BLaER1 treated with 17β-estradiol and CSF1 and Interleukin-3, amounts not matched to agents 10 nM and 100 nM (cell line): Measurements from ENCODE around the gene BTG3.

Experiments used
- H3K27ac ChIP-seq, 11 experiments: shearing (Covaris generic); formaldehyde crosslinking; 2 replicates each; pipeline ENCODE4 v1.8.1; 2022
- H3K27me3 ChIP-seq, 11 experiments: shearing (Covaris generic); formaldehyde crosslinking; 2 replicates each; pipeline ENCODE4 v1.8.1; 2022
- H3K36me3 ChIP-seq, 11 experiments: shearing (Covaris generic); formaldehyde crosslinking; 2 replicates each; pipeline ENCODE4 v1.8.1; 2022
- H3K4me1 ChIP-seq, 10 experiments: shearing (Covaris generic); formaldehyde crosslinking; 2 replicates each; pipeline ENCODE4 v1.8.1; 2022
- H3K4me2 ChIP-seq, 11 experiments: shearing (Covaris generic); formaldehyde crosslinking; 2 replicates each; pipeline ENCODE4 v1.8.1; 2022
- H3K4me3 ChIP-seq, 10 experiments: shearing (Covaris generic); formaldehyde crosslinking; 2 replicates each; pipeline ENCODE4 v1.8.1; 2022
- H3K9ac ChIP-seq, 11 experiments: shearing (Covaris generic); formaldehyde crosslinking; 2 replicates each; pipeline ENCODE4 v1.8.1; 2022
- H3K9me3 ChIP-seq, 11 experiments: shearing (Covaris generic); formaldehyde crosslinking; replicated peaks in 1 of 11; 2 replicates each; pipeline ENCODE4 v1.8.1; 2022
- H4K20me1 ChIP-seq, 11 experiments: shearing (Covaris generic); formaldehyde crosslinking; 2 replicates each; pipeline ENCODE4 v1.8.1; 2022
- Cebpa-rat ChIP-seq, 11 experiments: shearing (Covaris generic); IDR thresholded peaks; 2 replicates each; pipeline ENCODE4 v1.8.1; 2022

Gene BTG3

DNA sequence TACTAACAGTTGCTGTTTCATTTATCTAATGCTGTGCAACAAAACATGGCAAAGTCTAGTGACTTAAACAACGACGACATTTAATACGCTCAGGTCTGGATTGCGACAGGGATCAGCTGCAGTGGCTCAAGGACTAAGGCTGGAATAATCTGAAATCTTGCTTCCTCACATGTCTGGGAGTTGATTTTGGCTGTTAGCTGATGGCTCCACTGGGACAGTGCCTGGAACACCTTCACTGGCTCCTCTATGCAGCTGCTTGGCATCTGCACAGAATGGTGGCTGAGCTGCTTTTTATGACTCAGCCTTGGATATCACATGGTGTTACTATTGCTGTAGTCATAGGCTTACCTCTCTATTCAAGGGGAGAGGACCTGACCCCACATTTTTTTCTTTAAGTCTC lies 24.0 kb upstream of the BTG3 start:
- Histone ChIP-seq H4K20me1 (no peaks in the 10 kb centered on the region), H3K4me1 (peaks cover 0 to 2% (median 0%) of the 10 kb centered on the region in 10 experiments; a peak in 4 of 20 replicates), H3K4me2 (no peak overlapping the region), H3K9ac (no peak overlapping the region), H3K27me3 (no peaks in the 10 kb centered on the region), H3K9me3 (peaks cover 0 to 11% (median 7%) of the 10 kb centered on the region in 11 experiments; a peak in 8 of 22 replicates), H3K4me3 (no peak overlapping the region), H3K36me3 (no peaks in the 10 kb centered on the region), H3K27ac (no peak overlapping the region)
- no peak for TF ChIP-seq Cebpa-rat (IDR thresholded peaks at IDR 0.05)

GRCh38 chr21:17631195-17631594 lies 18.5 kb upstream of the BTG3 start:
- Histone ChIP-seq H3K27me3 (no peaks in the 10 kb centered on the region), H3K27ac (no peak overlapping the region), H3K9me3 (peaks cover 0 to 23% (median 0%) of the 10 kb centered on the region in 11 experiments; a peak in 7 of 22 replicates), H3K9ac (no peak overlapping the region), H4K20me1 (no peaks in the 10 kb centered on the region), H3K36me3 (no peaks in the 10 kb centered on the region), H3K4me3 (no peak overlapping the region), H3K4me1 (peaks cover 0 to 14% (median 6%) of the 10 kb centered on the region in 10 experiments; a peak in 8 of 20 replicates), H3K4me2 (peak overlapping the region in 2 of 11 experiments; percentile 5 to 23; a peak in 4 of 22 replicates)
- TF ChIP-seq Cebpa-rat (IDR thresholded peaks at IDR 0.05) = no peak

DNA sequence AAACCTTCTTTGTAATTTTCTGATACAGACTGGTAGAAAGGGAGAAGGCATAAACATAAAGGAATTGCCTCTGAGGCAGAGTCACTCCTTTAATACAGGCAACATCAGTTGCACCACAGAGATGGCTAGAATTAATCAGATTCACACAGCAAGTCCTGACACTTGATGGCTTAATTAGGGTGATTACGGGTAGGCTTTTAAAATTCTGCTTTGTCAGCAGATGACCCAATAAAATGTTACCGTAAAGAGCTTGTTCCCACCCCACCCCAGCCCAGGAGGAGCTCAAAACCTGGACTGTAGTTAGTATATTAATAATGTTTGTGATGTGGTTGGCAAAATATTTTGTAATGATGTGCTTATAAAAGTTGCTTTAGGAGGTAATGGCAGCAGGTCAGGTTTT lies 9.3 kb upstream of the BTG3 start:
- Histone ChIP-seq H3K27ac (no peak overlapping the region), H3K4me2 (no peak overlapping the region), H3K27me3 (no peaks in the 10 kb centered on the region), H3K9me3 (0 out of 22 replicates have a peak, but pooled peaks cover 0 to 4% (median 0%) of the 10 kb centered on the region in 11 experiments), H3K4me1 (no peaks in the 10 kb centered on the region), H3K9ac (no peak overlapping the region), H4K20me1 (no peaks in the 10 kb centered on the region), H3K36me3 (no peaks in the 10 kb centered on the region), H3K4me3 (no peak overlapping the region)
- no peak for TF ChIP-seq Cebpa-rat (IDR thresholded peaks at IDR 0.05)

DNA sequence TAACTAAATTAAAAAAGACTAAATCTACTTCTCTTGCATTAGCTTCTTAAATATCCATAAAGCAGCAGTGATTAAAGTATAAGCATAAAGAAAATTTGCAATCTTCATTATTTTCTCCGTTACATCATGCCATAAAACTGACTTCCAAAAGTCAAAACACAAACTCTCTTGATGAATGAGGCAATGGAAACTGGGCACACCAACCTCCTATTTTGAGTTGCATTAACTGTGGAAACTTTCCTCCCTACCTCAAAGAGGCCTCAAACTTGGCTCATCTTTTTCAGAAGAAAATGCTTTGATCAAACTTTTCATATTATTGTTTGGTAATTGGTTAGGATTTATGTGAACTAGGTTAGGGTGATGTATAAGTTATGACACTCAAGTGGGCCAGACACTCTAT lies 4.1 kb upstream of the BTG3 start:
- H3K4me1 ChIP-seq = peaks cover 0 to 5% (median 0%) of the 10 kb centered on the region in 10 experiments; a peak in 2 of 20 replicates
- no peak overlapping the region for H3K4me3 ChIP-seq
- no peak overlapping the region for H3K27ac ChIP-seq
- H4K20me1 ChIP-seq = no peaks in the 10 kb centered on the region
- H3K4me2 ChIP-seq = no peak overlapping the region
- no peaks in the 10 kb centered on the region for H3K36me3 ChIP-seq
- no peak for TF ChIP-seq Cebpa-rat (IDR thresholded peaks at IDR 0.05)
- no peak overlapping the region for H3K9ac ChIP-seq
- H3K9me3 ChIP-seq = 0 out of 22 replicates have a peak, but pooled peaks cover 0 to 4% (median 0%) of the 10 kb centered on the region in 11 experiments
- H3K27me3 ChIP-seq = no peaks in the 10 kb centered on the region

DNA sequence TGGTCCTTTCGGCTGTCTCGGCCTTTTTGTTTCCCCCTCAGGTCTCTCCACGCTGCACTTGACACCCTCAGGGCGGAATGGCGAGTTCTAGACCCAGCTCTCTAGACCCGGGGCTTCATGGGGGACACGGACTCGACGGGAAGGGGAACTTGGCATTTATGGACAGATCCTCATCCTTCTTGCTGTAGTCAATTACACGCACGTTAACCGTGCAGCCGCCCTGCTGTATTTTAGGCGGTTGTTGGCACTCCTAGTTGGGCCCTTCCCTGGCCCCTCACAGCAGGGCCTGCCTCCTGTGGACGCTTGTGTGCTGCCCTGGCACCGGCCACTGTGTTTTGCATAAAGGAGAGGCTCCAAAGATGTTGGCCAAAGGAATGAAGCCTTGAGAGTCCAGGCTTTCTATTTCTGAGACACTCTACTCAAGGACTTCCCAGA lies 558 bp upstream of the BTG3 start:
- H3K36me3 ChIP-seq = peaks cover 0 to 24% (median 14%) of the 10 kb centered on the region in 11 experiments; a peak in 17 of 22 replicates
- peak overlapping the region in 9 of 11 experiments; percentile 83 to 95 (median 93); a peak in 19 of 22 replicates for H3K27ac ChIP-seq
- H3K9ac ChIP-seq = peak overlapping the region; percentile 85 to 96 (median 93); a peak in 21 of 22 replicates
- no peaks in the 10 kb centered on the region for H3K27me3 ChIP-seq
- peaks cover 0 to 6% (median 0%) of the 10 kb centered on the region in 11 experiments; a peak in 1 of 22 replicates for H3K9me3 ChIP-seq
- peaks cover 10 to 15% (median 12%) of the 10 kb centered on the region in 10 experiments for H3K4me1 ChIP-seq
- H4K20me1 ChIP-seq = peaks cover 0 to 31% (median 24%) of the 10 kb centered on the region in 11 experiments; a peak in 15 of 22 replicates
- H3K4me2 ChIP-seq = peak overlapping the region; percentile 73 to 91 (median 82); a peak in 21 of 22 replicates
- no peak for TF ChIP-seq Cebpa-rat (IDR thresholded peaks at IDR 0.05)
- H3K4me3 ChIP-seq = peak overlapping the region; percentile 79 to 99 (median 94)

DNA sequence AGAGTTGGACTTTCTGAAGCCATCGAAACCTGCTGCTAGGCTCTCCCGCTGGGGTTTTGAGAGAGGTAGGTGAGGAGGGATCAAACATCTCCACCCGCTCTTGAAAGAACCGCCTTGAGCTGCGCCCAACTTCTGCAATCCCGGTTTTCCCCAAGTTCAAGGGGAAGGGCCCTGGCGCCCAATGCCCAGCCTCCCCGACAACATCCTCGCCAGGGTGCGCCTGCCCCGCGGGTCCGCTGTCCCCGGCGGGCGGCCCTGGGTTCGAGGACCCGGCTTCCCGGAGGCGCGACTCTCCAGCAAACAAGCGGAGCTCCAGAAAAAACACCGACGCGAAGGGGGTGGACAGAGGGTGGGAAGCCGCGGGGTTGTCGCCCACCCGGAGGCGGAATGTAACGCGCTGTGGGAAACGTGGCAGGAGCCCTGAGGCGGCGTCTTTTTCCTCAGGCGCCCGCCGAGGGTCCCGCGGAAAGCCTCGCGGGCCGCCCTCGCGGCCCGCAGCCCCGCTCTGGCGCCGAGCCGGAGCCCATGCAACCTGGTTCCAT lies 607 bp downstream of the BTG3 start:
- peak overlapping the region; percentile 85 to 96 (median 93) for H3K9ac ChIP-seq
- no peaks in the 10 kb centered on the region for H3K27me3 ChIP-seq
- H3K27ac ChIP-seq = peak overlapping the region; percentile 70 to 95 (median 93)
- peak overlapping the region; percentile 79 to 99 (median 94) for H3K4me3 ChIP-seq
- no peak for TF ChIP-seq Cebpa-rat (IDR thresholded peaks at IDR 0.05)
- peak overlapping the region; percentile 73 to 91 (median 82) for H3K4me2 ChIP-seq
- H3K36me3 ChIP-seq = peaks cover 0 to 35% (median 25%) of the 10 kb centered on the region in 11 experiments; a peak in 20 of 22 replicates
- H3K9me3 ChIP-seq = peaks cover 0 to 6% (median 0%) of the 10 kb centered on the region in 11 experiments; a peak in 1 of 22 replicates
- H4K20me1 ChIP-seq = peaks cover 0 to 42% (median 34%) of the 10 kb centered on the region in 11 experiments; a peak in 15 of 22 replicates
- peaks cover 10 to 21% (median 13%) of the 10 kb centered on the region in 10 experiments for H3K4me1 ChIP-seq

DNA sequence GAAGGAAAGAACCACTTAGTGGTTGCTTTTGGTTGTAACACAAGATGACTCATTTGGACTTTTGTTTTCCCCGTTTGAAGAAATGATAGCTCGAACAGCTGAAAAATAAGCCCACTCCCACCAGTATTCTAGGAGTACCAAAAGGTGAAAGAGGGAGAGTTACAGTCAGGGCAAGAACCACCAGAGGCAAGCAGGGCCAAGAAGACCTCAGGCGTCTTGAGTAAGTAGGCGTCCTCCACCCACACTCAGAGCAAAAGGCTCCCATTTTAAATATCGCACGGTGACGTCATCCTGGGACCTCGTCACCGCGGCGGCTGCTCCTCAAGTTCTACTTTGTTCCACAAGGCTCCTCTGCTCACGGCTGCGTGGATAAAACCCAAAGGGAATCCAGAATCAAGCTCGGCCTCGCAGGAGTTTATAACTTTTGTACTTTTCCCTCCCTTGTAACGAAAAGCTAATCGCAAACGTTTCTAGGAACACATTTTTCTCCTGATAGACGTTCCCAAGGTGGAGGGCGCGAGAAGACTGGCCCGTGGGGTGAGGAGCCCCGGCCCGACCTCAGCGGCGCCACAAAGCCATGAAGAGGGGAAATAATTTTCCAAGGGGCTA lies 1.2 kb downstream of the BTG3 start:
- Histone ChIP-seq H3K27me3 (no peaks in the 10 kb centered on the region), H3K4me3 (peak overlapping the region; percentile 79 to 99 (median 94)), H3K27ac (peak overlapping the region; percentile 70 to 95 (median 93)), H3K9me3 (peaks cover 0 to 6% (median 0%) of the 10 kb centered on the region in 11 experiments; a peak in 1 of 22 replicates), H3K9ac (peak overlapping the region; percentile 85 to 96 (median 93)), H3K36me3 (peaks cover 0 to 41% (median 30%) of the 10 kb centered on the region in 11 experiments; a peak in 20 of 22 replicates), H3K4me1 (peaks cover 10 to 21% (median 13%) of the 10 kb centered on the region in 10 experiments), H3K4me2 (peak overlapping the region; percentile 73 to 91 (median 82)), H4K20me1 (peaks cover 0 to 46% (median 34%) of the 10 kb centered on the region in 11 experiments; a peak in 15 of 22 replicates)
- TF ChIP-seq Cebpa-rat (IDR thresholded peaks at IDR 0.05) = no peak

DNA sequence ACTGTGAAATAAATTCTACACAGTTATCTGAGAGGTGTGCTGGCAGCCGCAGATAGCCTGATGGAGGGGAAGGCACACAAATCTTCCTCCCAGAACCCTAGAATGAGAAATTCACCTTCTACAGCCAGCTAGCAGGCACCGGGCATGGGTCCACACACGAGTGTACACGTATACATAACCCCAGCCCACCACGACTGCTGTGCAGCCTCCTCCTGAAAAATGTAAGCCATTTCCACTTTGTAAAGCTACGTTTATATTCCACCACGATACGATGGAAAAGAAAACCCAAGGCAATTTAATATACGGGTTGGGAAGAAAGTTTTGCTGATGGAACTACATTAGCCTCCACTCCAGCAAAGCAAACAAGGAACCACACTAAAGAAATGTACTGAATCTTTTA lies 1.8 kb downstream of the BTG3 start:
- no peaks in the 10 kb centered on the region for H3K27me3 ChIP-seq
- peaks cover 10 to 21% (median 13%) of the 10 kb centered on the region in 10 experiments for H3K4me1 ChIP-seq
- H4K20me1 ChIP-seq = peaks cover 0 to 52% (median 34%) of the 10 kb centered on the region in 11 experiments; a peak in 15 of 22 replicates
- no peak for TF ChIP-seq Cebpa-rat (IDR thresholded peaks at IDR 0.05)
- H3K4me2 ChIP-seq = peak overlapping the region; percentile 73 to 91 (median 82)
- H3K9ac ChIP-seq = peak overlapping the region; percentile 85 to 96 (median 93)
- H3K36me3 ChIP-seq = peaks cover 0 to 47% (median 35%) of the 10 kb centered on the region in 11 experiments; a peak in 20 of 22 replicates
- H3K9me3 ChIP-seq = peaks cover 0 to 6% (median 0%) of the 10 kb centered on the region in 11 experiments; a peak in 1 of 22 replicates
- peak overlapping the region; percentile 79 to 99 (median 94) for H3K4me3 ChIP-seq
- H3K27ac ChIP-seq = peak overlapping the region in 10 of 11 experiments; percentile 83 to 95 (median 93); a peak in 20 of 22 replicates

DNA sequence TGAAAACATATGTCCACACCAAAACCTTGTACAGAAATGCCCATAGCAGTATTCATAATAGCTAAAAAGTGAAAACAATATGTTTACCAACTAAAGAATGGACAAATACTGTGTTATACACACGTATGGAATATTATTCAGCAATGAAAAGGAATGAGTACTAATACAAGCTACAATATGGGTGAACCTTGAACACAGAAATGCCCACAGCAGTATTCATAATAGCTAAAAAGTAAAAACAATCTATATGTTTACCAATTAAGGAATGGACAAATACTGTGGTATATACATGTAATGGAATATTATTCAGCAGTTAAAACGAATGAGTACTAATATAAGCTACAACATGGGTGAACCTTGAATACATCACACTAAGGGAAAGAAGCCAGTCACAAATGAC lies 3.0 kb downstream of the BTG3 start:
- Histone ChIP-seq H4K20me1 (peaks cover 0 to 64% (median 34%) of the 10 kb centered on the region in 11 experiments; a peak in 15 of 22 replicates), H3K4me3 (no peak overlapping the region; a peak in 1 of 20 replicates), H3K9me3 (peaks cover 0 to 6% (median 0%) of the 10 kb centered on the region in 11 experiments; a peak in 1 of 22 replicates), H3K4me1 (peaks cover 10 to 21% (median 13%) of the 10 kb centered on the region in 10 experiments), H3K36me3 (peaks cover 5 to 59% (median 47%) of the 10 kb centered on the region in 11 experiments), H3K27ac (no peak overlapping the region), H3K9ac (no peak overlapping the region), H3K27me3 (no peaks in the 10 kb centered on the region), H3K4me2 (no peak overlapping the region; a peak in 2 of 22 replicates)
- no peak for TF ChIP-seq Cebpa-rat (IDR thresholded peaks at IDR 0.05)
